ENCODE data around the gene MYO7B. TPM values are rescaled to one million over a fixed set of nuclear protein-coding genes. Genes with fewer than 3 reads are reported as not detected.
A peak's percentile ranks its signal among the peaks of the same experiment; 100 is the strongest.

MYO7B gene
- total RNA-seq, 4 donors from 2014 or later = 0.21 to 0.48 (median 0.28) TPM

- no peak for DNase-seq
- TF ChIP-seq POLR2A (IDR thresholded peaks at IDR 0.05) (no peak), CTCF (IDR thresholded peaks at IDR 0.05) (no peak)
- intact Hi-C loops (cut with DNase I; ENCODE audit: low total_unique reads) = no loop called here
- Histone ChIP-seq H3K27ac (peak overlapping the region in 1 of 2 donors; percentile 21), H3K4me3 (no peak overlapping the region), H3K4me1 (peaks cover 0 to 15% of the 10 kb centered on the region in 2 donors), H3K36me3 (no peaks in the 10 kb centered on the region), H3K9me3 (no peaks in the 10 kb centered on the region), H3K27me3 (no peaks in the 10 kb centered on the region)
These were observed 150.1 kb downstream of the MYO7B start for GRCh38 chr2:127685410-127686080.

Other genes starting within 250 kb of the MYO7B start
- 100 to 1,000 TPM in 1 of 4 donors, 10 to 100 TPM in 3; 47.6 to 153 (median 57.5) TPM for gene ERCC3, start 241.5 kb upstream of the MYO7B start, total RNA-seq
- gene MAP3K2, start 147.7 kb upstream of the MYO7B start, total RNA-seq = 10 to 100 TPM; 25.9 to 98.4 (median 75.0) TPM
- under 1 TPM in 1 of 4 donors, not detected in 3; 0.21 TPM for gene PROC, start 117.3 kb upstream of the MYO7B start, total RNA-seq
- gene IWS1, start 9.2 kb upstream of the MYO7B start, total RNA-seq = 10 to 100 TPM in 3 of 4 donors, 1 to 10 TPM in 1; 8.5 to 47.4 (median 33.1) TPM
- under 1 TPM in 1 of 4 donors, not detected in 3; 0.41 TPM for gene GPR17, start 110.5 kb downstream of the MYO7B start, total RNA-seq
- 100 to 1,000 TPM in 1 of 4 donors, 10 to 100 TPM in 3; 15.8 to 298 (median 66.2) TPM for gene LIMS2, start 139.8 kb downstream of the MYO7B start, total RNA-seq
- 10 to 100 TPM in 2 of 4 donors, 1 to 10 TPM in 2; 5.9 to 27.2 (median 11.1) TPM for gene SFT2D3, start 165.8 kb downstream of the MYO7B start, total RNA-seq

All from uterus (tissue), 4 donors.